ENCODE results near the gene C10orf62. TPM values are rescaled to one million over a fixed set of nuclear protein-coding genes. Genes with fewer than 3 reads are reported as not detected.

The C10orf62 gene
- total and polyA plus RNA-seq, 10 of the 15 experiments (the other 5 are each of a cell fraction or from before 2014, with no cell fraction given): not detected

DNA sequence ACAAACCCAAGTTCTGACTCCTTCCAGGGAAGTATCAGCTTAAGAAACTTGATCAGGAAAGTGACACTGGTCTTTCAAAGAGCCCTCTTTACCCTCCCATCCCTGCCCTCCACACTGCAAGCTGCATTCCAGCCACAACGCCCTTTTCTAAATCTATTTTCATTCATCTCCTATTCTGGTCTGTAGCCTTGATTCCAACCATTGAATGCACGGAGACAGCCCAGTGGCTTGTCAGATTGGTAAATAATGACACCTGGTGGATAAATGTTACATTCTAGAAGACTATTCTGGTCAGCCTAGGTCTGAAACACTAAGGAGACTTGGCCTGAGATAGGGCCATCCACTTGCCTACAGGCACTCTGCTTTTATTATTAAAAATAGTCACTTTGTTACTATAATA is 22.9 kb downstream of the C10orf62 start (continued):
- TF ChIP-seq STAT3 (IDR thresholded peaks at IDR 0.05; ENCODE audit: low read depth, low read length): no peak

DNA sequence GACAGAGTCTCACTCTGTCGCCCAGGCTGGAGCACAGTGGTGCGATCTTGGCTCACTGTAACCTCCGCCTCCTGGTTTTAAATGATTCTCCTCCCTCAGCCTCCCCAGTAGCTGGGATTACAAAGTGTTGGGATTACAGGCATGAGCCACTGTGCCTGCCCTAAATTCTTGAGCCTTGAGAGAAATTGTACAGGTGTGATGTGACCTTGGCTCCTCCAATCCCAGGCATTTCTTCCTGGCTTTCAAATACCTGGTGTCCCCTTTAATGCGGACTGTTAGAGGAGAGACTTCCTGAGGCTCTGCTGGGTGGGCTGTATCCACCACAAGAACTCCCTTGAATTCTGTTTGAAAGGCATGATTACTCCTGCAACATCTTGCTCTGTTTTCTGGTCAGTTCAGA is 28.8 kb downstream of the C10orf62 start:
- Histone ChIP-seq H4K20me1 (ENCODE audit: control insufficient read depth, insufficient read depth) (no peaks in the 10 kb centered on the region), H3K27ac (ENCODE audit: control insufficient read depth, insufficient read depth) (no peak overlapping the region), H3K36me3 (ENCODE audit: control insufficient read depth in 2 of 2, insufficient read depth in 2 of 2, low read length in 1 of 2) (no peaks in the 10 kb centered on the region), H3K4me2 (ENCODE audit: control insufficient read depth, insufficient read depth) (no peak overlapping the region), H3K27me3 (replicated peaks in 1 of 2; ENCODE audit: control insufficient read depth in 2 of 2, insufficient read depth in 2 of 2, low read length in 1 of 2) (no peaks in the 10 kb centered on the region), H3K4me1 (ENCODE audit: control insufficient read depth, insufficient read depth, low read length) (no peaks in the 10 kb centered on the region), H2AFZ (ENCODE audit: control insufficient read depth, low read depth, low read length) (no peak overlapping the region), H3K79me2 (ENCODE audit: control insufficient read depth, insufficient read depth, low read length) (no peaks in the 10 kb centered on the region), H3K4me3 (no peak overlapping the region), H3K9ac (ENCODE audit: control insufficient read depth, insufficient read depth, low read length) (no peak overlapping the region), H3K9me3 (replicated peaks; ENCODE audit: control insufficient read depth, insufficient read depth, low read length) (no peaks in the 10 kb centered on the region)
- no peak for TF ChIP-seq BCL11A (IDR thresholded peaks at IDR 0.05; ENCODE audit: low read depth, low read length)
- TF ChIP-seq, protein P1, sequence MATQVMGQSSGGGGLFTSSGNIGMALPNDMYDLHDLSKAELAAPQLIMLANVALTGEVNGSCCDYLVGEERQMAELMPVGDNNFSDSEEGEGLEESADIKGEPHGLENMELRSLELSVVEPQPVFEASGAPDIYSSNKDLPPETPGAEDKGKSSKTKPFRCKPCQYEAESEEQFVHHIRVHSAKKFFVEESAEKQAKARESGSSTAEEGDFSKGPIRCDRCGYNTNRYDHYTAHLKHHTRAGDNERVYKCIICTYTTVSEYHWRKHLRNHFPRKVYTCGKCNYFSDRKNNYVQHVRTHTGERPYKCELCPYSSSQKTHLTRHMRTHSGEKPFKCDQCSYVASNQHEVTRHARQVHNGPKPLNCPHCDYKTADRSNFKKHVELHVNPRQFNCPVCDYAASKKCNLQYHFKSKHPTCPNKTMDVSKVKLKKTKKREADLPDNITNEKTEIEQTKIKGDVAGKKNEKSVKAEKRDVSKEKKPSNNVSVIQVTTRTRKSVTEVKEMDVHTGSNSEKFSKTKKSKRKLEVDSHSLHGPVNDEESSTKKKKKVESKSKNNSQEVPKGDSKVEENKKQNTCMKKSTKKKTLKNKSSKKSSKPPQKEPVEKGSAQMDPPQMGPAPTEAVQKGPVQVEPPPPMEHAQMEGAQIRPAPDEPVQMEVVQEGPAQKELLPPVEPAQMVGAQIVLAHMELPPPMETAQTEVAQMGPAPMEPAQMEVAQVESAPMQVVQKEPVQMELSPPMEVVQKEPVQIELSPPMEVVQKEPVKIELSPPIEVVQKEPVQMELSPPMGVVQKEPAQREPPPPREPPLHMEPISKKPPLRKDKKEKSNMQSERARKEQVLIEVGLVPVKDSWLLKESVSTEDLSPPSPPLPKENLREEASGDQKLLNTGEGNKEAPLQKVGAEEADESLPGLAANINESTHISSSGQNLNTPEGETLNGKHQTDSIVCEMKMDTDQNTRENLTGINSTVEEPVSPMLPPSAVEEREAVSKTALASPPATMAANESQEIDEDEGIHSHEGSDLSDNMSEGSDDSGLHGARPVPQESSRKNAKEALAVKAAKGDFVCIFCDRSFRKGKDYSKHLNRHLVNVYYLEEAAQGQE (IDR thresholded peaks at IDR 0.05; ENCODE audit: low read depth, low read length): no peak
- TF ChIP-seq, protein P2, sequence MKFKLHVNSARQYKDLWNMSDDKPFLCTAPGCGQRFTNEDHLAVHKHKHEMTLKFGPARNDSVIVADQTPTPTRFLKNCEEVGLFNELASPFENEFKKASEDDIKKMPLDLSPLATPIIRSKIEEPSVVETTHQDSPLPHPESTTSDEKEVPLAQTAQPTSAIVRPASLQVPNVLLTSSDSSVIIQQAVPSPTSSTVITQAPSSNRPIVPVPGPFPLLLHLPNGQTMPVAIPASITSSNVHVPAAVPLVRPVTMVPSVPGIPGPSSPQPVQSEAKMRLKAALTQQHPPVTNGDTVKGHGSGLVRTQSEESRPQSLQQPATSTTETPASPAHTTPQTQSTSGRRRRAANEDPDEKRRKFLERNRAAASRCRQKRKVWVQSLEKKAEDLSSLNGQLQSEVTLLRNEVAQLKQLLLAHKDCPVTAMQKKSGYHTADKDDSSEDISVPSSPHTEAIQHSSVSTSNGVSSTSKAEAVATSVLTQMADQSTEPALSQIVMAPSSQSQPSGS (IDR thresholded peaks at IDR 0.05; ENCODE audit: low read length): no peak
- no peak for TF ChIP-seq RBBP5 (conservative IDR thresholded peaks at IDR 0.05)
- no peak for TF ChIP-seq MEF2A (IDR thresholded peaks at IDR 0.05; ENCODE audit: insufficient read depth, low read depth, low read length)
- intact Hi-C loops (cut with micrococcal nuclease; ENCODE audit: unreplicated experiment): no loop called here
- FAIRE-seq (no peak), DNase-seq (ENCODE audit: low read depth, low spot score) (no peak), ATAC-seq (no peak)
- no TSS peak for BruUV-seq (replicated peaks)
- 92% methylated on average over 2 of the region's 4 CpGs for WGBS (ENCODE audit: insufficient coverage, insufficient replicate concordance, low lambda C conversion rate, missing lambda C conversion rate)
- RAD21 ChIA-PET (ENCODE audit: unreplicated experiment): no interaction called here
- SMC1A ChIA-PET (ENCODE audit: uncharacterized antibody, unreplicated experiment): no interaction called here
- CTCF ChIA-PET: no interaction called here
- in situ Hi-C loops (cut with MboI): no loop called here
- POLR2A ChIA-PET: interaction anchor here (0.7 kb wide), 1 partner anchor 43 kb away, joined by 8 read pairs; no protein-coding TSS in a partner anchor
